Progenitor cell of endocrine pancreas (in vitro differentiated cells): ENCODE data around the gene TEX48. TPM values are rescaled to one million over a fixed set of nuclear protein-coding genes. Genes with fewer than 3 reads are reported as not detected.
A peak's percentile ranks its signal among the peaks of the same experiment; 100 is the strongest.

Experiments used
- DNase-seq: peaks from one replicate; pipeline ENCODE4 v3.0.0; 2021; ENCODE audit warnings: low spot score; ENCODE audit not compliant: unreplicated experiment
- H3K27ac Mint-ChIP-seq: 2 replicates; pipeline ENCODE4 v1.8.0; 2021; ENCODE audit warnings: mild to moderate bottlenecking, moderate library complexity, mixed read lengths
- H3K27me3 Mint-ChIP-seq: 2 replicates; pipeline ENCODE4 v1.8.0; 2021; ENCODE audit warnings: mixed read lengths
- H3K36me3 Mint-ChIP-seq: 2 replicates; pipeline ENCODE4 v1.8.0; 2022; ENCODE audit warnings: mixed read lengths; ENCODE audit not compliant: insufficient read depth
- H3K4me1 Mint-ChIP-seq: 2 replicates; pipeline ENCODE4 v1.8.0; 2021; ENCODE audit warnings: low read depth, mixed read lengths
- H3K4me3 Mint-ChIP-seq: 2 replicates; pipeline ENCODE4 v1.8.0; 2021; ENCODE audit warnings: low read depth, mild to moderate bottlenecking, moderate library complexity, mixed read lengths
- H3K9me3 Mint-ChIP-seq: 2 replicates; pipeline ENCODE4 v1.8.0; 2021; ENCODE audit warnings: low read depth, mixed read lengths
- CTCF ChIP-seq: fragments of 200-600 bp; sonication (generic); IDR thresholded peaks from one replicate; pipeline ENCODE4 v1.5.0; 2021; ENCODE audit warnings: antibody characterized with exemption, mild to moderate bottlenecking; ENCODE audit not compliant: unreplicated experiment
- long read RNA-seq: library from polyadenylated mRNA; unstranded; transcript quantifications from one replicate; pipeline ENCODE4 v2.0.0, GENCODE V29; 2020
- total RNA-seq: library from RNA; stranded (reverse); gene quantifications from 2 replicates; pipeline ENCODE4 v1.2.1, GENCODE V29; 2021

TEX48 gene, protein sequence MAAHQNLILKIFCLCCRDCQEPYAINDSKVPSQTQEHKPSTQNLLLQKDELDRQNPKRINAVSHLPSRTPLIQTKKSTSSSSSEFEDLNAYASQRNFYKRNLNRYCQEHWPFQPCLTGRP
- total RNA-seq, result not detected in 2 replicates
- long read RNA-seq, result 0 reads

DNA sequence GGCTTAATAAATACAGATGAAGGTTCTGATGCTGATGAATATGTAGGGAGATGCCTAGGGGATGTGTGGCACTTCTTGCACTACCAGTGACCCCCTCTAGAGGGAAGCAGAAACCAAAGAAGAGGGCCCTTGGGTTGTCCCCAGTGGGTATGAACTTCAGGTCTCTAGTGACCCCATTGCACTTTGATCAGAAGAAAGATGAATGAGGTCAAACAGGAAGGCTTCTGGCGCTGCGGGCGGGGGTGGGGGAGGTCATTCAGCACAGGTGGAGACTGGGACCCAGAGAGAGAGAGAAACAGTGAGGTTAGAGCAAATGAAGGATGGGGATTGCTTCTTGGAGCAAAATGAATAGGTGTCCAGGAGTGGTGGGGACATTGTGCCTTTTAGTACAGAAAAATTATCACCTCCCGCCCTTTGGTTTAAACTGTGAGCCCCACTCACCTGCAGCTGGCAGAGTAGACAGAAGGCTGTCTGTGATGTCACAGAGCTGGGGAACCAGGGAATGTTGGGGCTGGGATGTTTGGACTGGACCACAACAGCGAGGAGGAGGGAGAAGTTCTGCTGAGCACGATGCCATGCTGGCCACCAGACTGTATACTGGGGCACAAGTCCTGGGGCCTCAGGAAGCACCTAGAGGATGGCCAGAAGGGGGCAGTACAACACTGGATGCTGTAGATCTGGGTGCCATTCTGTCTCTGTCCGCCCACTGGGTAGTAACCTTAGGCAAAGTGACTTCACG lies at the start of gene TEX48:
TSS of gene TEX48 (minus strand) at position 599 of the 739 bp plus-strand sequence. CDS start 10,469 bp downstream, outside the sequence.
- Mint-ChIP-seq H3K4me3 (no peak within 1 kb of the TSS), H3K36me3 (no peaks in the 10 kb centered on the region), H3K27ac (no peak within 1 kb of the TSS), H3K4me1 (peaks cover 13% of the 10 kb centered on the region), H3K9me3 (no peaks in the 10 kb centered on the region), H3K27me3 (peaks cover 7% of the 10 kb centered on the region)
- DNase-seq, result peak; percentile 31
- TF ChIP-seq CTCF, result peak; percentile 67

DNA sequence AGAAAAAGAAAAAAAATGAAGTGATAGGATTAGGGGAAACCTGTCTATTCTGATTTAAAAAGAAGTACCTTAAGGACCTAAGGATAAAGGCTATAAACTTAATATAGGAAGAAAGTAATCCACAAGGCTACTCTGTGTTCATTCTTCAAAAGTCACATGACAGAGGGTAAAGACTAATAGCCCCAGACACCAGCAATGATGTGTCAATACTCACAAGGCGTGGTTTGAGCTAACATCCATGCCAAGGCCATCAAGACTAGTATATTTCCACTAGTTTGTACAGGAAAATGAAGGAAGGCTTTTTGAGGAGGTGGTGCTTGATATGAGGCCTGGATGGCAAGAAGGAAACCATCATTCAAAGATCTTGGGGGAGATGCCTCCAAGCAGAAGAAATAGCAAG lies 49.7 kb upstream of the TEX48 start:
- no peak for DNase-seq
- TF ChIP-seq CTCF, result no peak
- H3K9me3 Mint-ChIP-seq, result no peaks in the 10 kb centered on the region
- H3K4me3 Mint-ChIP-seq, result no peak overlapping the region
- no peaks in the 10 kb centered on the region for H3K4me1 Mint-ChIP-seq
- H3K27ac Mint-ChIP-seq, result no peak overlapping the region
- peaks cover 3% of the 10 kb centered on the region for H3K27me3 Mint-ChIP-seq
- no peaks in the 10 kb centered on the region for H3K36me3 Mint-ChIP-seq

DNA sequence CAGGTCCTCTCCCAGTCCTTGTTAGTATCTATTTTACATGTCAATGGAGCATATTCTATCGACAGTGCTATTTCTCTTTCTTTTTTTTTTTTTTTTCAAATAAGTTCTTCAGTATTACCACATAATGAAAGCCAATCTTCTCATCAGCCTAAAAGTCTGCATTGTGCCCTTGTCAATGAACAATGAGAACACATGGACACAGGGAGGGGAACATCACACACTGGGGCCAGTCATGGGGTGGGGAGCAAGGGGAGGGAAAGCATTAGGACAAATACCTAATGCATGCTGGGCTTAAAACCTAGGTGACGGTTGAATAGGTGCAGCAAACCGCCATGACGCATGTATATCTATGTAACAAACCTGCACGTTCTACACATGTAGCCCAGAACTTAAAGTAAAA lies 47.7 kb upstream of the TEX48 start:
- Mint-ChIP-seq H3K9me3 (no peaks in the 10 kb centered on the region), H3K36me3 (no peaks in the 10 kb centered on the region), H3K4me3 (no peak overlapping the region), H3K27me3 (no peaks in the 10 kb centered on the region), H3K27ac (no peak overlapping the region), H3K4me1 (no peaks in the 10 kb centered on the region)
- no peak for DNase-seq
- TF ChIP-seq CTCF, result no peak

DNA sequence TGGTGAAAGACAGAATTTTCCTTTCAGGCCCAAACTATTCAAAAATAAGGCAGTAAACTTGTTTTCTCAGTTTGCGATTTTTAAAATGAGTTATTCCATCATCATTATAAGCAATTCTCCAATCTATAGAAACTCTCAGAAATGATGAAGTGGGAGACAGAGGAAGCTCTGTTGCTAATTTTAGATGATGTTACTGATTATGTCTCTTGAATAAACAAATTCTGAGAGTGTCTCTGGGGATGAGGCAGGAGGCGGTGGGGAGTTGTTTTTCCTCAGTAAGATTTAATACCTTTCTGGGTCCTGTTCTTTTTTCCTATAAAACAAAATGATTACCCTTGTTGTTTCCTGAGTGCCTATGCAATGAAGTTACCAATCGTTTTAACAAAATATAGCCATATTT lies 43.9 kb upstream of the TEX48 start:
- Mint-ChIP-seq H3K27me3 (peaks cover 14% of the 10 kb centered on the region), H3K27ac (no peak overlapping the region), H3K4me1 (peaks cover 5% of the 10 kb centered on the region), H3K9me3 (no peaks in the 10 kb centered on the region), H3K4me3 (no peak overlapping the region), H3K36me3 (no peaks in the 10 kb centered on the region)
- no peak for DNase-seq
- TF ChIP-seq CTCF, result no peak

- Mint-ChIP-seq H3K27ac (no peak overlapping the region), H3K36me3 (no peaks in the 10 kb centered on the region), H3K4me3 (no peak overlapping the region), H3K4me1 (peaks cover 5% of the 10 kb centered on the region), H3K27me3 (peaks cover 14% of the 10 kb centered on the region), H3K9me3 (no peaks in the 10 kb centered on the region)
- DNase-seq, result no peak
- TF ChIP-seq CTCF, result no peak
Observed at GRCh38 chr9:114724744-114725143, 42.8 kb upstream of the TEX48 start.
